GM19193 (cell line): ENCODE data around the gene ST6GALNAC3.

ENCODE experiments used
- POLR2A ChIP-seq: IDR thresholded peaks from 4 replicates; pipeline ENCODE4 v1.6.1; 2011; ENCODE audit not compliant: insufficient read depth, insufficient read length; ENCODE audit errors: extremely low read depth

ST6GALNAC3 gene

DNA sequence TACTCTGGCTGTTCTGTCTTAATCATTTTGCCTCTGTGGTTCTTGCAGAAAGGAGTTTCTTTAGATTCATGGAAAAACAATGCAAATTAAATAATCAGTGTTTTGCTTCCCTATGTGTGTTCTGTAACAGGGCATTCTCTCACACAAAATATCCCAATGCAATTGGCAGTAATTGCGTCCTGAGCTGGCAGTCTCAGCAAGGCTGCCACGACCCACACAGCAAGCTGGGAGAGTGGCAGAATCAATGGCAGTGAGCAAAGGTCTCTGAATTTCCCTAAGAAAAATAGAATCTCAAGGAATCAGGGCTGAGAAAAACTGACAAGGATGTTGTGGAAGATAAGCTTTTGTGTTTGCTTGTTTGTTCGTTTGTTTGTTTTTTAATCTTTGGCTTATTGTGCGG is 594.6 kb downstream of the ST6GALNAC3 start:
- TF ChIP-seq POLR2A: no peak

DNA sequence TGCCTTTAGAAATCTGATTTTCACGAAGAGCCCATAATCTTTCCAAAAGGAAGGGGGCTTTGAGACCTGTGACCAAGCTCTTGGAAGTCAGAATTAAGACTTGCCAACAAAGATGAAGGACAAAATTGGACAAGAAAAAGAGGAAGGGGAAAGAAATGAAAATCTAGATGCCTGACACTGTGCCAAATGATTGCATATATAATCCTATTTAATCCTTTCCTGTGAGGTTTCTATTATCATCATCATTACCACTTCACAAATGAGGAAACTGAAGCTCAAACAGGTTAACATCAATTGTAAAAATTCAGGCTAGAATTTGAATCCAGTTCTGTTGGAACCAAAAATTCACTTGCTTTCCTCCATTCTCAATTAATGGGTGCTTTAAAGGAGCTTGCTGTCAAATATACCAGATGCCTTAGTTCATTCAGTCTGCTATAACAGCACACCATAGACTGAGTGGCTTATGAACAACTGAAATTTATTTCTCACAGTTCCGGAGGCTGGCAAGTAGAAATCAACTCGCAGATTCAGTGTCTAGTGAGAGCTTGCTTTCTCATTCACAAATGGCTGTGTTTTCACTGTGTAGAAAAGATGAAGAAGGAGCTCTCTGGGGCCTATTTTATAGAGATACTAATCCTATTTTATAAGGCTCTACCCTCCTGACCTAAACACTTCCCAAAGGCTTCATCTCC is 595.2 kb downstream of the ST6GALNAC3 start:
- TF ChIP-seq POLR2A: no peak

DNA sequence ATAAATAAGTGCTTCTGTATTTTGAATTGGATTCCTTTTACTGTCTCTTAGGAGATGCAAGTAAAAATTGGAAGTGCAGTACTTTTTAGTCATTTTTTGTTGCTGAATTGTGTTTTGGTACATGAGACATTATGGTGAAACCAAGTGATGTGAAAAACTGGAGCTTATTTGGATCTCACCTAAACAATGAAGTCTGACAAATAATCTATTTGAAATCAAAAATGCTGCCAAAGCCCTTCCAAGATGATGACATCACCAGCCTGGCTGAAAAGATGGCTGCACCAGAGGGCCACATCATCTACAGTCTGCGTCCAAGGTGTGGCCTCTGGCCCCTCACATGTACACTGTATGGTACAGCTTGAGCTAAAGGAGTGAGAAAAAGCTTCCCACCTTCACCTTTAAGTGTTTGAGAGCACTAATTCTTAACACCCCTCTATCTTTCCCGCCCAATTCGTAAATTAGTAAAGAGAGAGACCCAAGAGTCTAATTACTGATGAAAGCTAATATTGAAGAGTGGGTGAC is 600.2 kb downstream of the ST6GALNAC3 start:
- no peak for TF ChIP-seq POLR2A

DNA sequence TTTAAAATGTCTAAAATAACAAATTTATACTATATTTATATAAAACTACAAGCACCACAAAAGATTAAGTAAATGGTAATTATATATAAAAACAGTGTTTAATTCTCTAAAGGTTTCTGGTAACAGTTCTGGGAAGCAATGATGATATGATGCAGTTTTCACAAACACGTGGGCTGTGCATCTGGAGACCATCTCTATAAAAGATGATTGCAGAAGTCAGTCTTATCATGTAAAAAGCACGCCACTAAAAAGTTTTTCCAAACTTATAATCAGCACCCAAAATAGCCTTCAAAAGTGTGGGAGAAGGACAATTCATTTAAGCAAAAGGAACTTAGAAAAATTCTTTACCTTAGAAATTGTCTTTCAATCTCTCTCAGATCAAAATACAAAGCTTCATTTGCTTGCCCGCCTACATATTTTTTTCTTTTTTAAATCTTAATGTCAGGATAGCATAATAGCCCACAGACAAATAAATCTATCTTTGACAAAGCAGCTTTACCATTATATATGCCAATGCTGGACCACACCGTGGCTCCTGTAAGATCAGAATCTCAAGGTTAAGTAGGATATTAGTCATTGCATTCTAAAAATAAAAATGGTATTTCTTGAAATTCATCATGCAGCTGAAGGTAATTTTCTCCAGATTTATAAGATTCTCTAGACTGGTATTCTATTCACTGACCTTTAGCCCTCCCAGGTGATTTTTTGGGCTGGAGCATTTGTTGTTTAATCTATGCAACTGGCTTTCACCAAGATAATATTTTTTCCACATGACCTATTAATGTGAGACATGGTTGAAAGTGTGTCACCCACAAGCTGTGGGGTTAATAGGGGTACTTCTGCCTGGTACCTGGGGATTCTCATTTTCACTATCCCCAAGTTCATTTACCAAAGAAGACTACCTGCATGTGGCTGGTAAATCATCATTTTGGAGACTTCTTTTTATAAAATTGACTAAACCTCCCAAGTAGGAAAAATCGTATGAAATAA is 603.2 kb downstream of the ST6GALNAC3 start:
- TF ChIP-seq POLR2A: no peak

DNA sequence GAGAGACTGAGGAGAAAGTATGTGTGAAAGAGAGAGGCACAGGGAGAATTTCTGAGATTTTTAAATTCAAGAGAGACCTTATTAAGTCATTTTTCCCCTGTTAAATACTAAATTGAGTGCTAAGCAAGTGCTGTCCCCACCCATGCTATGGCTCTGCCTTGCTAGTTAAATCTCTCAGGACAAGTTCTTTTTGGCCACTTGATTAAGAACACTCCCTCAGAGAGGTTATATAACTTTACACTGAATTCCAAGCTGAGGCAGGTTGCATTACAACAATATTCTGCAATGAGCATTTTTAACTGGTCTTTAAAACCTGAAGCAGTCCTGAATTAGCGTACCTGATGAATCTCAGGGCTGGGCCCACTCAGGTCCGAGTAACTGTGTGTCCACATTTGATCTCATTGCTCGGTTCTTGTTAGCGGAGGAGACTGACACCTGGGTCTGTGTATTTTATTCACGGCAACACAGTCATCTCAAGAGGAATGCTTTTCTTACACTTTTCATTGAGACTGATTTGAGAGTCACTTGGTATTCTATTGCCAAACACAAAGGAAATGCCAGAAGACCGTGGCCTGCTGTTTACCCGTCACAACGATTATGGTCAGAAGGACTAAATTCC is 605.1 kb downstream of the ST6GALNAC3 start:
- TF ChIP-seq POLR2A: no peak

DNA sequence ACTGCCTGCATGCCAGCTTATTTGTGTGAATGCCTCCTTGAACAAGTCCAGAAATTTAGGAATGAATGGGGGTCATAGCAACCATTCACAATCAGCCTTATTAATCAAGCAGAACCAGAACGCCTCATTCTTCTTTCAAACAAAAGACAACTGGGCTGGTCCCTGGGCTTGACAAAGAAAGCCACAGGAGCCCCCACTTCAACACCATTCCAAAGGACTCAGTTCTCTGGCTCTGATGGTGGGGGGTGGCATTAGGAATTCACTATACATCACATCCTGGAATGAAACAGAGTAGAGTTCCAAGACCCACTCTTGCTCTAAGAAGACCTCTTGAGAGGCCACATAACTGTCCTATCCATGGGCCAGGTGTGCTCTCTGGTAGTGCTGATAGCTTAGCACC is 606.1 kb downstream of the ST6GALNAC3 start:
- TF ChIP-seq POLR2A: no peak

DNA sequence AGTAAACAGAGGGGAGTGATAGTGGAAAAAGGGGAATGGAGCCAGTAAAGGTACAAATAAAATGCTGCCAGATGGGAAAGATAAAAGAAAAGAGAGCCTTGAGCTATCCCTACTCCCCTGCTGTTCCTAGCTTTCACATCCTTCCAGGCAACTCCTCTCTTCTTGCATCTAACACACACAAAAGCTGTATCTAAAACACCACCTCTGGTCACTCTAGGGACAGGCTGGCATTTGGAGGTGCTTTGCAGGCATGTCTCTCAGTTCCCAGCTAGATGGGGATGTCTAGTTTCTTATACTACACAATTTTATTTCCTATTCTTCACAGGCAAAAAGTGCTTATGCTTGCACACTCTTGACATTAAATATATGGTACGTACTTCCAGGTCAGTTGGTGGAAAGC is 607.6 kb downstream of the ST6GALNAC3 start:
- TF ChIP-seq POLR2A: no peak
